IPS DF 6.9 (cell line): ENCODE measurements around the gene BOD1L1.

Experiments used
- DNase-seq: peaks from one replicate; pipeline ENCODE4 v3.0.0-alpha.2; 2013; ENCODE audit warnings: low read depth, low spot score
- H3K27ac ChIP-seq: one replicate; pipeline ENCODE4 v1.5.1; 2013; ENCODE audit warnings: low read length, control low read depth
- H3K27me3 ChIP-seq: 2 replicates; pipeline ENCODE4 v1.6.1; 2013; ENCODE audit warnings: mild to moderate bottlenecking, low read length; ENCODE audit not compliant: control insufficient read depth, insufficient read depth
- H3K36me3 ChIP-seq: 2 replicates; pipeline ENCODE4 v1.6.1; 2013; ENCODE audit warnings: low read length; ENCODE audit not compliant: control insufficient read depth, insufficient read depth
- H3K4me1 ChIP-seq: 2 replicates; pipeline ENCODE4 v1.6.1; 2013; ENCODE audit warnings: low read length; ENCODE audit not compliant: control insufficient read depth, insufficient read depth
- H3K4me3 ChIP-seq: 2 replicates; pipeline ENCODE4 v1.5.1; 2013; ENCODE audit warnings: mild to moderate bottlenecking, low read length
- H3K9me3 ChIP-seq: 2 replicates; pipeline ENCODE4 v1.6.1; 2013; ENCODE audit warnings: low read length, inconsistent platforms; ENCODE audit not compliant: control insufficient read depth, insufficient read depth
- WGBS: extraction: QIAGEN DNeasy Blood & Tissue Kit; methylation state at CpG from one replicate; pipeline ENCODE4 v1.1.7; 2013; ENCODE audit warnings: mixed read lengths, missing lambda C conversion rate; ENCODE audit not compliant: insufficient read length, insufficient coverage; 5-methylcytosine and 5-hydroxymethylcytosine counted together

BOD1L1 gene

DNA sequence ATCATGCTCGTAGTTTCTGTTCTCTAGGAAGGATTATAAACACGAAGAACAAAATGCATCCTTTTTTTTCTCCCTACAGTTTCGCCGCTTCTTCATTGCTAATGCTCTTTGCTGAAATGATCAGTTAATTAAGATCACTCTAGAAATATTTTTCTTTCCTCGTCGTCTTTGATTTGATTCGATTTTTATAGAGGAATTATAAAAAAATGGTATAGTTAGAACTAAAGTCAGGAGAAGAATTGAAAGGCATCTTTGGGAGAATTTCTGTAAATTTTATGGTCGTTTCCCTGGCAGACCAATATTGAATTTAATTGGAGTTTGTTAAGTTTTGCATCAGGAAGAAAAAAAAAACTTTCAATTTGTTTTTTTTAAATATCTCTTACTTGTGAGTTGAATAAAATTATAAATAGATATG, 82.1 kb downstream of the BOD1L1 start:
- Histone ChIP-seq H3K36me3 (no peaks in the 10 kb centered on the region), H3K4me1 (peaks cover 11% of the 10 kb centered on the region), H3K27ac (no peak overlapping the region), H3K9me3 (no peaks in the 10 kb centered on the region), H3K4me3 (no peak overlapping the region), H3K27me3 (peaks cover 63% of the 10 kb centered on the region)
- no peak for DNase-seq
- WGBS, result no CpG with 5 or more reads among the region's 8 CpGs

DNA sequence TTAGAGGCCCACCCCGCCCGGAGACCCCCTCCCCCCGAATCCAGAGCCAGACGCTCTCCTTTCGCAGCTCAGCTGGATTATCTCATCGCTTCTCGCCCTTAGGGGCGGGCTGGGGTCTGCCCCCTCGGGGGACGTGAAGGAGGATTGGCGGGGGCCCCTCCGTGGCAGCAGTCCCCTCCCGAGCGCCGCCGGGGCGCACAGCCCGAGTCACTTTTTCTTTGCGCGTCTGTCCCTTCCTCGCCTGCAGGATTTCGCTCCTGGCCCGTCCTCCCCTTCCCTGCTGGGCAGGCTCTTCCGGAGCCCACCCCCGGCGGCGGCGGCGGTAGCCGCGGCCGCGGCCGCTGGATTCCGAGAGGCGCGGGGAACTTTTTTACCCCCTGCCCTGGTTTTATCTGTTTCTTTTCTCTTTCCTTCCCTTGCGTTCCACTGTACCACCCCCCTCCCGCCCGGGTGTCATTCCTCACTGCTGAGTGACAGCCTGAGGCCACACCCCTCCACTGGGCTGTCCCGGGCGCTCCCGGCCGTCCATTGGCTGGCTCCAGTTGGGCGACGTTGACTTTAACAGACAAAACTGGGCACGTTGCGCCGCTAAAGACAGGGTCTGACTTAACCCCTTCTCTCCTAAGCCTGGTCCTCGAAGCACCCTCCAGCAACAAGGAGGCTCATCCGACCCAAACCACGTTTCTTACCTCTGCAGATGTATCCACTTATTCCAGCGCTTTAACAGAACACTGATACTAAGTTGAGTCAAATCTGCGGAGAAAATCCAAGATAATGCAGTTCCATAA, 82.7 kb downstream of the BOD1L1 start:
- WGBS, result no CpG with 5 or more reads among the region's 54 CpGs
- Histone ChIP-seq H3K27ac (no peak overlapping the region), H3K36me3 (no peaks in the 10 kb centered on the region), H3K4me3 (peak overlapping the region; percentile 40), H3K4me1 (peaks cover 11% of the 10 kb centered on the region), H3K27me3 (peaks cover 69% of the 10 kb centered on the region), H3K9me3 (no peaks in the 10 kb centered on the region)
- DNase-seq, result peak; percentile 91

DNA sequence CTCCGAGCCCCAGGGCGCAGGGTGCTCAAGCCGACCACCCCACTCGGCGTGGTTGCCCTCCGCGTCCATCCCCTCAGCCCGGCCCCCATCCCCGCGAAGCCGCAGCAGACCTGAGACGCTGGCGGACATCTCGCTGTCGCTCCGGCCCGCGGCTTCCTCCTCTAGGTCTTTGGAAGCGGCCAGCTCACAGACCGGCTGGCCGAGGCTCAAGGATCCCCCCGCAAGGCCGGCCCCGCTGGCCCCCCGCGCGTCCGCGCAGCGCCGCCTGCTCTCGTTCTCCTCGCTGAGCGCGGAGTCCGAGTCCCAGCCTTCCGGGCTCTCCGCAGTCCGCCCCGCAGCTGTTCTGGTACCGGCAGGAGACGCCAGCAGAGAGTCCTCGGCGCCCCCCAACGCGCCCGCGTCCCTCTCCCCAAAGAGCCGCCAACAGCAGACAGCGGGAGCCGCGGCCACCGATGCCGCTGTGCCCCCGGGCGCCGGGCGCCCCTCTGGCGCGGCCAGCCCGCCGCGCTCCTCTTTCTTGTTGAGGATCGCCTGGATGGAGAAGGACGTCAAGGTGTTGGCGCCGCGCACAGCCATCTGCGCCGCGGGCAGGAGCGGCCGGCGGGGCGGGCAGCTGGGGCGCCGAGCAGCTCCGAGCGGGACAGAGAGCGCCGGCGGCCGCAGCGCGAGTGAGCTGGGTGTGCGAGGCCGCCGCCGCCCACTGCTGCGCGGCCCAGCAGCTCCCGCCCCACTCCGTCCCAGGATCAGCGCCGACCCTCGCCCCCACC, 83.5 kb downstream of the BOD1L1 start, which contains the start of gene NKX3-2:
Gene NKX3-2 (minus strand): TSS at position 670 of the 767 bp plus-strand sequence. CDS start 94 bp downstream, at position 576.
- DNase-seq, result no peak
- peak within 1 kb of the TSS; percentile 40 for H3K4me3 ChIP-seq
- H3K27me3 ChIP-seq, result peaks cover 77% of the 10 kb centered on the region
- H3K4me1 ChIP-seq, result peaks cover 11% of the 10 kb centered on the region
- no peaks in the 10 kb centered on the region for H3K36me3 ChIP-seq
- H3K9me3 ChIP-seq, result no peaks in the 10 kb centered on the region
- H3K27ac ChIP-seq, result no peak within 1 kb of the TSS
- no CpG with 5 or more reads among the region's 96 CpGs for WGBS

DNA sequence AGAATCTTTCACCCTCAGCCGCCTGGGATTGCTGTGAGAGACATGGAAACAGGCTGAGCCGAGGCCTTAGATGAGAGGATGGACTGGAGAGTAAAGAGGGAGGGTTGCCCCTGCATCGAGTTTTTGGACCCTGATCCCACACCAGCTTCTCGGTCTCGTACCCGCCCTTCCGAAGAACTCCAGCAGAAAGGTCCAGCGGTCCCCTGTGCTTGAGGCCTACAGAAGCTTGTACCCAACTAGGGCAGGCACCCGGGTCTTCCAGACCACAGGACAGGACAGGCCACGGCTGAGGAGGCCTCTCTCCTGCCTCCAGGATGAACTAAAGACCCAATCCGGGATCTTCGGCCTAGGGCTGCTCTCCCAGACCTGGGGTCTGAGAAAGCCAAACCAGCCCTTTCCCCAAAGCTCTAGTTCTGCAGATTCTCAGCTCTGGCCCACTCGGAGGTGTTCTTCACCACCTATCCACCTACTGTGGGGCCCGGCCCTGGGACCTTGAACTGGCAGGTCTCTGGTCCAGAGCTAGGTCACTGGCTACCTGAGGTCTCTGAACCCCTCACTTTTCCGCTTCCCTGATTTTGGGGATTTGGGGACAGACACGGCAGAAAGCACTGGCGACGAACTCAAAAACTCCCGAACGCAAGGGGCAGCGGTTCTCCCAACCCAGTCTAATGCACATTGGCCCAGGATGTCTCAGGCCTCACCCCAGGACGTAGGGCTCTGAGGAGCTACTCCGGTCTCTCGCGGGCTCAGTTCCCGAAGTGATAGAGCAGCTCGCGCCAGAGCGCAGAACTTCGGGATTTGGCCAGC, 84.3 kb downstream of the BOD1L1 start:
- no CpG with 5 or more reads among the region's 30 CpGs for WGBS
- Histone ChIP-seq H3K27ac (no peak overlapping the region), H3K27me3 (peaks cover 79% of the 10 kb centered on the region), H3K36me3 (no peaks in the 10 kb centered on the region), H3K9me3 (no peaks in the 10 kb centered on the region), H3K4me3 (peak overlapping the region; percentile 27; the same call in 1 of the 2 replicates), H3K4me1 (peaks cover 11% of the 10 kb centered on the region)
- no peak for DNase-seq

DNA sequence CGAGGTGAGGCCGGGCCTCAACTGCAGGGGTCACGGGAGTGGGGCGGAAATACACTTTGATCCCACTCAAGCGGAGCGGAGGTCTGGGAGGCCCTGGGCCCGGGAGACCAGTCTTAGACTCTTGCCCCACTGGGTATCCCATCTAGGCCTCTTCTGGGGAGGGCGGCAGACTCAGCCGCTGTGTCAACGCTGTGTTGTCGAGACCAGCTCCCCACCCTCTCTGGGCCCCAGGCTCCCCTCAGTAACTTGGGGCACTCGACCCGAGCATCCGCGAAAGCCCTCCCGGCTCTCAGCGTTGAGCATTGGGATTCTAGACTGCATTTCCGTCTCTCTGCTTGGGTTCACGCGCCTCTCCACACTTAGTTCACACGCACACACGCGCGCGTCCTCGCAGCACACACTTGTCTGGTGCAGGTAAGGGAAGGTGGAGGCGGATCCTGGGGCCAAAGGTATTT, 84.9 kb downstream of the BOD1L1 start:
- no peak overlapping the region for H3K27ac ChIP-seq
- H3K9me3 ChIP-seq, result no peaks in the 10 kb centered on the region
- H3K36me3 ChIP-seq, result no peaks in the 10 kb centered on the region
- no CpG with 5 or more reads among the region's 27 CpGs for WGBS
- no peak for DNase-seq
- peaks cover 9% of the 10 kb centered on the region for H3K4me1 ChIP-seq
- peaks cover 83% of the 10 kb centered on the region for H3K27me3 ChIP-seq
- no peak overlapping the region; the same call in 1 of the 2 replicates for H3K4me3 ChIP-seq

DNA sequence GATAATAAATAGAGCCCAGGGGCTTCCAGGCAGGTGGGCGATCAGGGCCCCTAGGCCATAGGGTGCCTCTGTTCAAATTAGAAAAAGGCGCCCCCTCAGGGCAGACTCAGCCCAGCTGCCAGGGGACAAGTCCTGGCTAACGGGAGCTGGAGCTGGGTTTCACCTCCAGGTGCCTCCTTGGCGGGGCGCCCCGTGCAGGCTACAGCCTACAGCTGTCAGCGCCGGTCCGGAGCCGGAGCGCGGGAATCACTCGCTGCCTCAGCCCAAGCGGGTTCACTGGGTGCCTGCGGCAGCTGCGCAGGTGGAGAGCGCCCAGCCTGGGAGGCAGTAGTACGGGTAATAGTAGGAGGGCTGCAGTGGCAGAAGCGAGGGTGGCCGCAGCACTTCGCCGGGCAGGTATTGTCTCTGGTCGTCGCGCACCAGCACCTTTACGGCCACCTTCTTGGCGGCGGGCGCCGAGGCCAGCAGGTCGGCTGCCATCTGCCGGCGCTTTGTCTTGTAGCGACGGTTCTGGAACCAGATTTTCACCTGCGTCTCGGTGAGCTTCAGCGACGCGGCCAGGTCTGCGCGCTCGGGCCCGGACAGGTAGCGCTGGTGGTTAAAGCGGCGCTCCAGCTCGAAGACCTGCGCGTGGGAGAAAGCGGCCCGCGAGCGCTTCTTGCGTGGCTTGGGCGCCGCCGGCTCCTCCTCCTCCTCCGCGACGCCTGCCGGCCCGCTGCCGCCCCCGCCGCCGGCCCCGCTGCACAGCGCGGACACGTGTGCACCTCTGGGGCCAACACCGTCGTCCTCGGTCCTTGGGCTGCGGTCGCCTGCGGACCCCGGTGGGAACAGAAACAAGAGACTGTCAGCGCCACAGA, 85.6 kb downstream of the BOD1L1 start:
- WGBS, result no CpG with 5 or more reads among the region's 79 CpGs
- peaks cover 84% of the 10 kb centered on the region for H3K27me3 ChIP-seq

DNA sequence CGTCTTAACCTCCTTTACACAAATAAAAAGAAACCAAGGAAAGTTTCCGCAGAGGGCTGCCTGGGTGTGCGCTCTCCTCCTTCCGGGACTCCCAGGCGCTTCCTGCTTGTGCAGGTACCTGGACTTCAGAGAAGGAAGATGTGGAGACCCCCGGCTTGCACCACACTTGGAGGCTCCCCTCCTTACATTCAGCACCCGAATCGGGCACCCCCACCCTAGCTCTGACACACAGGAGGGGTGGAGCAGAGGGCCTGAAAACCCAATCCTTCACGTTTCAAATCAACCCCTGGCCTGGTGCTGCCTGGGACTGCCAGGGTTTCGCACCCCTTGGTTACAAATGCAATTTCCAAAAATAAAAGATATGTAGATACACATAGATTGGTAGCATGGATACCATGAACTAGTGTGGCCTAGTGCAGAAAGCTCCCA, 86.3 kb downstream of the BOD1L1 start:
- no peak for DNase-seq
- Histone ChIP-seq H3K27ac (no peak overlapping the region), H3K9me3 (no peaks in the 10 kb centered on the region), H3K4me1 (peaks cover 9% of the 10 kb centered on the region), H3K36me3 (no peaks in the 10 kb centered on the region), H3K4me3 (no peak overlapping the region), H3K27me3 (peaks cover 84% of the 10 kb centered on the region)
- no CpG with 5 or more reads among the region's 10 CpGs for WGBS

More for the DNA sequence above, 85.6 kb downstream of the BOD1L1 start:
- no peak overlapping the region; the same call in 1 of the 2 replicates for H3K4me3 ChIP-seq
- no peak for DNase-seq
- H3K4me1 ChIP-seq, result peaks cover 9% of the 10 kb centered on the region
- no peaks in the 10 kb centered on the region for H3K36me3 ChIP-seq
- H3K27ac ChIP-seq, result no peak overlapping the region
- no peaks in the 10 kb centered on the region for H3K9me3 ChIP-seq

DNA sequence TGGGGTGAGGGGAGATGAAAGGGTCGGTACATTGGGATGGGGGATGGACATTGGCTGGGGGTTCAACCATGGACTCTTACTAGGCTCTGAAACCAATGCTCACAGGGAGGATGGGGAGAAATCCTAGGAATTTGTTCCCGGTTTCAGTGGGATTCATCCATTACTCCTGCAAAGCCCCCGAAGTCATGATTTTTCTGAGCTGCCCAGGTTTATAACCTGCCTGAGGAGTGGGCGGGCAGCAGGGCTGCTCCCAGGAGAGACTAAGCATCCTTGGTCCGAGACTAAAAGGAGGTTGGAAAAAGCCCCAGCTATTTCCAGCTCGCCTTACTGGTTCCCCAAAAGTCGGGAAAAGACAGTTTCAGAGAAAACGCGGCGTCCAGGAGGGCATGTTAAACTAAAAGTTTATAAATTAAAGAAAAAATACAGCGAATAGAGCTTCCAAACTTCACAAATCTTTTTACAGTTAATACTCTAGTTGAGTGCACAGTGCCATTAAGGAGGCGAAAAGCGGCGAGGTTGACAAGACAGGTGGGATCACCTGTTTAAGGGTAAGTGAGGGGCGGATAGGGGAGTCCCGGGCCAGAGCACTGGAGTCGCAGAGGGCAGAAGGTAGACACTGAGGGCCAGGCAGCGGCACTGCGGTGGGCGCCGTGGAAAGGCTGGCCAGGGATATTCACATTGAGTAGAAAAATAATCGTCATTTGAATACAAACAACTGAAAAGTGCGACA, 86.9 kb downstream of the BOD1L1 start:
- WGBS, result no CpG with 5 or more reads among the region's 23 CpGs
- Histone ChIP-seq H3K9me3 (no peaks in the 10 kb centered on the region), H3K36me3 (no peaks in the 10 kb centered on the region), H3K4me1 (peaks cover 9% of the 10 kb centered on the region), H3K27ac (no peak overlapping the region), H3K4me3 (no peak overlapping the region), H3K27me3 (peaks cover 88% of the 10 kb centered on the region)
- DNase-seq, result no peak
